HCT116 (cell line): Measurements from ENCODE around the gene EFHD1. TPM values are rescaled to one million over a fixed set of nuclear protein-coding genes. Genes with fewer than 3 reads are reported as not detected.
A peak's percentile ranks its signal among the peaks of the same experiment; 100 is the strongest.

Source experiments
- ATAC-seq: fragments of 200-7000 bp; cut with Tn5 transposase; 2 replicates; pipeline ENCODE4 v1.9.1; 2020; ENCODE audit warnings: mild to moderate bottlenecking, moderate library complexity
- BruUV-seq: library from RNA; stranded (reverse); fragments of 400-500 nt; replicated peaks from 2 replicates; lab custom pipeline; 2021; lab: Mats Ljungman, UMichigan
- CTCF ChIA-PET: fragments of 300-600 bp; sonication (Branson Sonifier 250); formaldehyde crosslinking; loops from one replicate; lab custom pipeline; 2021; ENCODE audit warnings: antibody characterized with exemption; lab: Charles Lee
- POLR2A ChIA-PET: fragments of 300-600, 350-600 bp; sonication (Branson Sonifier 250); formaldehyde crosslinking; loops from one replicate; lab custom pipeline; 2021; ENCODE audit warnings: antibody characterized with exemption; lab: Charles Lee
- RAD21 ChIA-PET, 2 experiments: fragments of 300-600 bp; sonication (Branson Sonifier 250); formaldehyde crosslinking; loops; one replicate each; lab custom pipeline; 2023; ENCODE audit warnings: low total read pairs in 2 of 2; ENCODE audit not compliant: uncharacterized antibody in 2 of 2, unreplicated experiment in 2 of 2, low non-redundant PET in 1 of 2; lab: Charles Lee
- DNase-seq: peaks from one replicate; pipeline ENCODE4 v3.0.0-alpha.2; 2010; ENCODE audit warnings: low read depth, low spot score
- H2AFZ ChIP-seq: fragments of 200-600 bp; shearing (Covaris generic), sonication (generic); 2 replicates; pipeline ENCODE4 v1.6.1; 2017; ENCODE audit warnings: low read depth, mixed run types, mixed read lengths, antibody characterized with exemption, low read length; ENCODE audit not compliant: poor library complexity, severe bottlenecking
- H3K27ac ChIP-seq: 2 replicates; pipeline ENCODE4 v1.5.1; 2012; ENCODE audit warnings: low read depth, low read length
- H3K27me3 ChIP-seq: fragments of 200-600 bp; sonication (generic); 2 replicates; pipeline ENCODE4 v1.6.1; 2016; ENCODE audit warnings: mixed run types, low read length, mixed read lengths; ENCODE audit not compliant: insufficient read depth
- H3K36me3 ChIP-seq, 2 experiments: fragments of 200-500 bp in 1 of 2; fragments of 200-600 bp in 1 of 2; sonication (Bioruptor generic) in 1 of 2; sonication (generic) in 1 of 2; 2 replicates each; pipeline versions ENCODE4 v1.5.1 to v1.6.1; 2014 to 2016; ENCODE audit warnings: low read length in 2 of 2, inconsistent platforms in 1 of 2, mixed read lengths in 1 of 2, mixed run types in 1 of 2; ENCODE audit not compliant: insufficient read depth in 2 of 2, control insufficient read depth in 1 of 2
- H3K4me1 ChIP-seq, 2 experiments: fragments of 200-600 bp in 1 of 2; sonication (generic) in 1 of 2; 2 replicates each; pipeline versions ENCODE4 v1.5.1 to v1.6.1; 2012 to 2017; ENCODE audit warnings: low read length in 2 of 2, inconsistent platforms in 1 of 2, mild to moderate bottlenecking in 1 of 2, mixed read lengths in 1 of 2, mixed run types in 1 of 2, moderate library complexity in 1 of 2; ENCODE audit not compliant: insufficient read depth in 2 of 2, control insufficient read depth in 1 of 2
- H3K4me2 ChIP-seq: fragments of 200-600 bp; sonication (generic); 2 replicates; pipeline ENCODE4 v1.6.1; 2017; ENCODE audit warnings: mixed run types, low read length, mixed read lengths
- H3K4me3 ChIP-seq, 2 experiments: fragments of 200-600 bp in 1 of 2; sonication (generic) in 1 of 2; replicated peaks in 1 of 2; 2 replicates each; pipeline ENCODE4 v1.5.1; 2011 to 2016; ENCODE audit warnings: low read length in 2 of 2, control low read depth in 1 of 2, low read depth in 1 of 2, mild to moderate bottlenecking in 1 of 2, mixed read lengths in 1 of 2, mixed run types in 1 of 2
- H3K79me2 ChIP-seq: fragments of 200-600 bp; sonication (generic); 2 replicates; pipeline ENCODE4 v1.6.1; 2017; ENCODE audit warnings: mild to moderate bottlenecking, mixed run types, low read length, moderate library complexity, mixed read lengths; ENCODE audit not compliant: insufficient read depth
- H3K9ac ChIP-seq: fragments of 200-600 bp; sonication (generic); 2 replicates; pipeline ENCODE4 v1.6.1; 2016; ENCODE audit warnings: low read length, mixed read lengths
- H3K9me2 ChIP-seq: fragments of 200-600 bp; sonication (generic), shearing (Covaris generic); 2 replicates; pipeline ENCODE4 v1.6.1; 2017; ENCODE audit warnings: mixed run types, mild to moderate bottlenecking, moderate library complexity; ENCODE audit not compliant: insufficient read depth
- H3K9me3 ChIP-seq, 2 experiments: fragments of 200-500 bp in 1 of 2; fragments of 200-600 bp in 1 of 2; sonication (Bioruptor generic) in 1 of 2; sonication (generic) in 1 of 2; 2 replicates each; pipeline ENCODE4 v1.6.1; 2014 to 2017; ENCODE audit warnings: low read length in 2 of 2, mixed read lengths in 2 of 2, inconsistent platforms in 1 of 2, low read depth in 1 of 2, mild to moderate bottlenecking in 1 of 2, mixed run types in 1 of 2, moderate library complexity in 1 of 2; ENCODE audit not compliant: control insufficient read depth in 1 of 2, insufficient read depth in 1 of 2
- H4K20me1 ChIP-seq: fragments of 200-600 bp; sonication (generic), shearing (Covaris generic); 2 replicates; pipeline ENCODE4 v1.6.1; 2017; ENCODE audit warnings: mixed run types, mild to moderate bottlenecking, moderate library complexity; ENCODE audit not compliant: insufficient read depth
- ATF3 ChIP-seq: IDR thresholded peaks from 2 replicates; pipeline ENCODE4 v1.6.1; 2012
- CBX3 ChIP-seq: IDR thresholded peaks from 2 replicates; pipeline ENCODE4 v1.6.1; 2012; ENCODE audit warnings: low read depth
- CEBPB ChIP-seq: IDR thresholded peaks from 2 replicates; pipeline ENCODE4 v1.6.1; 2012; ENCODE audit warnings: low read depth
- ELF1 ChIP-seq: IDR thresholded peaks from 2 replicates; pipeline ENCODE4 v1.6.1; 2012; ENCODE audit warnings: low read depth, borderline replicate concordance
- EZH2 ChIP-seq: fragments of 200-600 bp; sonication (generic); IDR thresholded peaks from 2 replicates; pipeline ENCODE4 v1.6.1; 2017; ENCODE audit warnings: antibody characterized with exemption, mixed run types
- EZH2phosphoT487 ChIP-seq: fragments of 200-600 bp; IDR thresholded peaks from 2 replicates; pipeline ENCODE4 v1.6.1; 2018; ENCODE audit warnings: antibody characterized with exemption, borderline replicate concordance
- FOSL1 ChIP-seq: IDR thresholded peaks from 2 replicates; pipeline ENCODE4 v1.6.1; 2012; ENCODE audit warnings: low read depth
- JUND ChIP-seq: IDR thresholded peaks from 2 replicates; pipeline ENCODE4 v1.6.1; 2012
- MAX ChIP-seq: IDR thresholded peaks from 2 replicates; pipeline ENCODE4 v1.6.1; 2012
- POLR2A ChIP-seq: IDR thresholded peaks from 2 replicates; pipeline ENCODE4 v1.7.0; 2011; ENCODE audit warnings: borderline replicate concordance; ENCODE audit not compliant: insufficient read depth, insufficient read length; ENCODE audit errors: extremely low read depth
- POLR2AphosphoS5 ChIP-seq: IDR thresholded peaks from 2 replicates; pipeline ENCODE4 v1.6.1; 2011; ENCODE audit warnings: mild to moderate bottlenecking, low read depth, low read length, moderate library complexity
- RAD21 ChIP-seq: IDR thresholded peaks from 2 replicates; pipeline ENCODE4 v1.6.1; 2012; ENCODE audit warnings: low read depth, mild to moderate bottlenecking
- SIN3A ChIP-seq: IDR thresholded peaks from 2 replicates; pipeline ENCODE4 v1.6.1; 2012; ENCODE audit warnings: low read depth
- TCF7L2 ChIP-seq: IDR thresholded peaks from 2 replicates; pipeline ENCODE4 v1.7.0; 2011; ENCODE audit warnings: borderline replicate concordance, inconsistent platforms; ENCODE audit not compliant: insufficient read depth, insufficient read length; ENCODE audit errors: extremely low read depth
- YY1 ChIP-seq: IDR thresholded peaks from 2 replicates; pipeline ENCODE4 v1.6.1; 2011; ENCODE audit warnings: low read length, low read depth, moderate library complexity, mild to moderate bottlenecking; ENCODE audit not compliant: insufficient replicate concordance; ENCODE audit errors: extremely low read depth
- ZNF274 ChIP-seq: fragments of 200-500 bp; sonication (Bioruptor generic); IDR thresholded peaks from 2 replicates; pipeline ENCODE4 v1.6.1; 2014; ENCODE audit warnings: mild to moderate bottlenecking, low read depth, low read length, inconsistent platforms
- intact Hi-C: fragments of 100-400 bp; cut with micrococcal nuclease; formaldehyde crosslinking; loops from 2 replicates; pipeline ENCODE4 v1.10.0; 2022
- total RNA-seq: library from RNA; stranded (reverse); gene quantifications from one replicate; pipeline ENCODE4 v1.2.1, GENCODE V29; 2021; ENCODE audit not compliant: unreplicated experiment
- TF ChIP-seq, protein P1 (sequence below): IDR thresholded peaks from 2 replicates; pipeline ENCODE4 v1.6.1; 2012; ENCODE audit warnings: low read depth

The EFHD1 gene
- total RNA-seq, 1 experiment from 2014 or later, result 0.52 TPM

DNA sequence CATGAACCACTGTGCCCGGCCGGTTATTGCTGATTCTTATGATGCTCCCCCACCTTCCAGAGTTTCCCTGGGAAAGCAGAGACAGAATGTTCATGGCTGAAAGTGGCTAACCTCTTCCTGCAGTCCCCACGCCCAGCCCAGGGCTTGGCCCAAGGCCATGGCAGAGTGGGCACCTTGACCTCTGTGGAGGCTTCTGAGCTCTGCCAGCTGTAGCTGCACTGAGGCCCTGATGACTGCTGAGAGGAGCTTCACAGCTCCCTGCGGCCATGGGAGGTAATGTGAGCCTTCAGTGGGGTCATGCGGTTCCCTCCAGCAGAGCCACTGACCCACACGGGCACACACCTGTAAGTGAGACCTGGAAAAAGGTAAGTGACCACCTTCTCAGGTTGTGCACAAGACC, 13.3 kb downstream of the EFHD1 start:
- no peak overlapping the region for H3K9ac ChIP-seq
- no peak for TF ChIP-seq JUND
- no peak for TF ChIP-seq ATF3
- no peak for TF ChIP-seq POLR2AphosphoS5
- no peak for TF ChIP-seq EZH2
- no peak for TF ChIP-seq RAD21
- no peak for TF ChIP-seq ZNF274
- no peak for TF ChIP-seq FOSL1
- no peak for TF ChIP-seq SIN3A
- no peak for TF ChIP-seq YY1
- TF ChIP-seq EZH2phosphoT487, result no peak
- TF ChIP-seq, all 23 proteins: peak for 0
- Histone ChIP-seq H3K27me3 (no peaks in the 10 kb centered on the region), H3K36me3 (no peaks in the 10 kb centered on the region), H3K9me2 (no peaks in the 10 kb centered on the region), H3K4me1 (no peaks in the 10 kb centered on the region), H2AFZ (no peak overlapping the region), H3K27ac (no peak overlapping the region), H3K4me2 (no peak overlapping the region), H3K9me3 (no peaks in the 10 kb centered on the region), H4K20me1 (no peaks in the 10 kb centered on the region), H3K4me3 (no peak overlapping the region), H3K79me2 (no peaks in the 10 kb centered on the region)
- DNase-seq, result no peak
- POLR2A ChIA-PET, result no interaction called here
- CTCF ChIA-PET, result no interaction called here
- no TSS peak for BruUV-seq
- ATAC-seq, result 0 out of 2 replicates have a peak, but pooled peaks have one; percentile 9
- intact Hi-C loops, result no loop called here
- RAD21 ChIA-PET, result interaction anchor here in 1 of 2 experiments (0.7 kb wide), 1 partner anchor 1252 kb away, joined by 3 read pairs; no protein-coding TSS in a partner anchor

DNA sequence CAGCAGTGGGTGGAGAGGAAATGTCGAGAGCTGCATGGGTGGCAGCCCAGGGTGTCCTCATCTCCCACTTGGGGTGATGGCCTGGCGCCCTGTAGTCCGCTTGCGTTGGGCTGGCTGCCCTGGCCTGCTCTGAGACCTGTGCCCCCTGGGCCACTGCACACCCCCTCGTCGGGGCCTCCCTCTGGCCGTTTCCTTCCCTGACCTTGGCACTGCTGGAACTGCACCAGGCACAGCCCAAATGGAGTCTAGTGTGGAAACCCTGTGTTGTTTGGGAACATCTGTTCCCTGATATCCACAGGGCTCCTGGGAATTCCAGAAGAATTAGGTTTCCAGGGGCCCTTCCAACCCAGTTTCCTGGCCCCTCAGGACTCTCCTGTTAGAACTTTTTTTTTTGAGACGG, 13.9 kb downstream of the EFHD1 start:
- ATAC-seq, result no peak
- H3K4me2 ChIP-seq, result no peak overlapping the region
- H3K36me3 ChIP-seq, result no peaks in the 10 kb centered on the region
- H3K4me1 ChIP-seq, result no peaks in the 10 kb centered on the region
- no peak overlapping the region for H3K4me3 ChIP-seq
- no peak for DNase-seq
- H3K27me3 ChIP-seq, result no peaks in the 10 kb centered on the region
- no peak overlapping the region for H3K9ac ChIP-seq
- H3K79me2 ChIP-seq, result no peaks in the 10 kb centered on the region
- no peak overlapping the region for H2AFZ ChIP-seq
- no peaks in the 10 kb centered on the region for H3K9me3 ChIP-seq
- no peaks in the 10 kb centered on the region for H3K9me2 ChIP-seq
- ChIA-PET RAD21 (no interaction called here), CTCF (no interaction called here), POLR2A (no interaction called here)
- intact Hi-C loops, result no loop called here
- H3K27ac ChIP-seq, result no peak overlapping the region
- no TSS peak for BruUV-seq
- H4K20me1 ChIP-seq, result no peaks in the 10 kb centered on the region
- TF ChIP-seq TCF7L2 (no peak), CBX3 (no peak), POLR2A (no peak), ATF3 (no peak), CEBPB (no peak), ELF1 (no peak), MAX (no peak), SIN3A (no peak), YY1 (no peak), POLR2AphosphoS5 (no peak)
- TF ChIP-seq, protein P1, sequence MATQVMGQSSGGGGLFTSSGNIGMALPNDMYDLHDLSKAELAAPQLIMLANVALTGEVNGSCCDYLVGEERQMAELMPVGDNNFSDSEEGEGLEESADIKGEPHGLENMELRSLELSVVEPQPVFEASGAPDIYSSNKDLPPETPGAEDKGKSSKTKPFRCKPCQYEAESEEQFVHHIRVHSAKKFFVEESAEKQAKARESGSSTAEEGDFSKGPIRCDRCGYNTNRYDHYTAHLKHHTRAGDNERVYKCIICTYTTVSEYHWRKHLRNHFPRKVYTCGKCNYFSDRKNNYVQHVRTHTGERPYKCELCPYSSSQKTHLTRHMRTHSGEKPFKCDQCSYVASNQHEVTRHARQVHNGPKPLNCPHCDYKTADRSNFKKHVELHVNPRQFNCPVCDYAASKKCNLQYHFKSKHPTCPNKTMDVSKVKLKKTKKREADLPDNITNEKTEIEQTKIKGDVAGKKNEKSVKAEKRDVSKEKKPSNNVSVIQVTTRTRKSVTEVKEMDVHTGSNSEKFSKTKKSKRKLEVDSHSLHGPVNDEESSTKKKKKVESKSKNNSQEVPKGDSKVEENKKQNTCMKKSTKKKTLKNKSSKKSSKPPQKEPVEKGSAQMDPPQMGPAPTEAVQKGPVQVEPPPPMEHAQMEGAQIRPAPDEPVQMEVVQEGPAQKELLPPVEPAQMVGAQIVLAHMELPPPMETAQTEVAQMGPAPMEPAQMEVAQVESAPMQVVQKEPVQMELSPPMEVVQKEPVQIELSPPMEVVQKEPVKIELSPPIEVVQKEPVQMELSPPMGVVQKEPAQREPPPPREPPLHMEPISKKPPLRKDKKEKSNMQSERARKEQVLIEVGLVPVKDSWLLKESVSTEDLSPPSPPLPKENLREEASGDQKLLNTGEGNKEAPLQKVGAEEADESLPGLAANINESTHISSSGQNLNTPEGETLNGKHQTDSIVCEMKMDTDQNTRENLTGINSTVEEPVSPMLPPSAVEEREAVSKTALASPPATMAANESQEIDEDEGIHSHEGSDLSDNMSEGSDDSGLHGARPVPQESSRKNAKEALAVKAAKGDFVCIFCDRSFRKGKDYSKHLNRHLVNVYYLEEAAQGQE, result no peak
